AG04450 (cell line): ENCODE results near the gene ABHD6. TPM values are rescaled to one million over a fixed set of nuclear protein-coding genes. Genes with fewer than 3 reads are reported as not detected.
A peak's percentile ranks its signal among the peaks of the same experiment; 100 is the strongest.

Experiments used
- CTCF ChIA-PET: fragments of 300-600, 350-600 bp; formaldehyde crosslinking; extraction: SDS; loops from one replicate; lab custom pipeline; 2022; ENCODE audit warnings: antibody characterized with exemption, inconsistent platforms; lab: Charles Lee
- POLR2A ChIA-PET: fragments of 350-600 bp; formaldehyde crosslinking; extraction: SDS; loops from one replicate; lab custom pipeline; 2021; ENCODE audit warnings: antibody characterized with exemption, inconsistent platforms; lab: Yijun Ruan, JAX
- DNase-seq: peaks from one replicate; pipeline ENCODE4 v3.0.0-alpha.2; 2011; ENCODE audit warnings: low read depth, low spot score
- H3K27ac ChIP-seq: one replicate; pipeline ENCODE4 v1.5.1; 2012; ENCODE audit warnings: low read depth, low read length, control low read depth
- H3K27me3 ChIP-seq: one replicate; pipeline ENCODE4 v1.6.0; 2012; ENCODE audit warnings: low read length; ENCODE audit not compliant: control insufficient read depth, insufficient read depth
- H3K4me3 ChIP-seq: 2 replicates; pipeline ENCODE4 v1.5.1; 2011; ENCODE audit warnings: mild to moderate bottlenecking, low read depth, low read length, control low read depth
- H3K9me3 ChIP-seq: 2 replicates; pipeline ENCODE4 v1.5.1; 2012; ENCODE audit warnings: low read length; ENCODE audit not compliant: control insufficient read depth, insufficient read depth
- CTCF ChIP-seq: IDR thresholded peaks from 2 replicates; pipeline ENCODE4 v1.5.1; 2011; ENCODE audit warnings: low read depth, low read length, control low read depth, inconsistent platforms
- polyA plus RNA-seq: library from polyadenylated mRNA; depleted of rRNA; stranded (reverse); fragments of >200 nt; gene quantifications from 2 replicates; pipeline ENCODE4 v1.2.3, GENCODE V29; 2011

Gene ABHD6
- polyA plus RNA-seq, 1 experiment: 8.4 TPM

GRCh38 chr3:58325525-58325992, 88.0 kb downstream of the ABHD6 start:
- Histone ChIP-seq H3K9me3 (no peaks in the 10 kb centered on the region), H3K27me3 (no peaks in the 10 kb centered on the region), H3K4me3 (no peak overlapping the region), H3K27ac (peak overlapping the region; percentile 57)
- no peak for DNase-seq
- ChIA-PET CTCF (interaction anchor here (2.0 to 2.7 kb wide), 3 partner anchors 10 to 90 kb away, joined by 5 to 19 read pairs (median 16); partner anchors contain the start of genes HTD2 and RPP14), POLR2A (interaction anchor here (0.6 to 1.0 kb wide), 3 partner anchors 9 to 202 kb away, joined by 3 to 4 read pairs (median 4); no protein-coding TSS in a partner anchor)
- no peak for TF ChIP-seq CTCF

- ChIA-PET POLR2A (interaction anchor here (0.6 kb wide), 1 partner anchor 8 kb away, joined by 8 read pairs; no protein-coding TSS in a partner anchor), CTCF (interaction anchor here (0.9 to 2.4 kb wide), 4 partner anchors 9 to 165 kb away, joined by 3 to 16 read pairs (median 7); partner anchors contain the start of genes HTD2, KCTD6 and RPP14)
- no peak for TF ChIP-seq CTCF
- H3K27me3 ChIP-seq: no peaks in the 10 kb centered on the region
- H3K4me3 ChIP-seq: no peak overlapping the region
- H3K27ac ChIP-seq: no peak overlapping the region
- no peak for DNase-seq
- no peaks in the 10 kb centered on the region for H3K9me3 ChIP-seq
Observed at GRCh38 chr3:58326267-58326900, 88.8 kb downstream of the ABHD6 start.

- H3K9me3 ChIP-seq: no peaks in the 10 kb centered on the region; the same call in 1 of the 2 replicates
- H3K27ac ChIP-seq: no peak overlapping the region
- DNase-seq: no peak
- POLR2A ChIA-PET: no interaction called here
- CTCF ChIA-PET: no interaction called here
- no peaks in the 10 kb centered on the region for H3K27me3 ChIP-seq
- TF ChIP-seq CTCF: no peak
- H3K4me3 ChIP-seq: no peak overlapping the region
Observed at GRCh38 chr3:58329150-58329921, 91.7 kb downstream of the ABHD6 start.

- CTCF ChIA-PET: interaction anchor here (1.1 kb wide), 2 partner anchors 22 to 165 kb away, joined by 3 to 4 read pairs; no protein-coding TSS in a partner anchor
- no peak for DNase-seq
- no peaks in the 10 kb centered on the region; the same call in 1 of the 2 replicates for H3K9me3 ChIP-seq
- no peaks in the 10 kb centered on the region for H3K27me3 ChIP-seq
- TF ChIP-seq CTCF: no peak
- H3K27ac ChIP-seq: no peak overlapping the region
- POLR2A ChIA-PET: no interaction called here
- no peak overlapping the region for H3K4me3 ChIP-seq
Observed at GRCh38 chr3:58329922-58330413, 92.4 kb downstream of the ABHD6 start.
